SK-N-SH (cell line): Measurements from ENCODE around the gene COL8A1.

Experiments
- CTCF ChIP-seq: fragments of 200-600 bp; sonication (generic); IDR thresholded peaks from 2 replicates; pipeline ENCODE4 v1.6.1; 2017; ENCODE audit warnings: antibody characterized with exemption, mild to moderate bottlenecking, moderate library complexity
- EP300 ChIP-seq, 2 experiments: IDR thresholded peaks; 2 replicates each; pipeline versions ENCODE4 v1.4.0 to v1.6.1; 2012; ENCODE audit warnings: borderline replicate concordance in 1 of 2, low read depth in 1 of 2, low read length in 1 of 2
- FOSL2 ChIP-seq: IDR thresholded peaks from 2 replicates; pipeline ENCODE4 v1.4.0; 2012; ENCODE audit warnings: low read depth, mild to moderate bottlenecking, moderate library complexity, borderline replicate concordance
- JUND ChIP-seq: IDR thresholded peaks from 2 replicates; pipeline ENCODE4 v1.4.0; 2012
- MAX ChIP-seq: IDR thresholded peaks from 2 replicates; pipeline ENCODE4 v1.4.0; 2012; ENCODE audit warnings: low read depth
- NFIC ChIP-seq: IDR thresholded peaks from 2 replicates; pipeline ENCODE4 v1.4.0; 2012; ENCODE audit warnings: borderline replicate concordance
- POLR2AphosphoS5 ChIP-seq: IDR thresholded peaks from 2 replicates; pipeline ENCODE4 v1.6.1; 2012; ENCODE audit warnings: low read depth, low read length
- RCOR1 ChIP-seq: fragments of 150-350 bp; IDR thresholded peaks from 2 replicates; pipeline ENCODE4 v1.6.1; 2017; ENCODE audit warnings: antibody characterized with exemption, low read length
- YY1 ChIP-seq: IDR thresholded peaks from 2 replicates; pipeline ENCODE4 v1.4.0; 2012; ENCODE audit warnings: low read depth, mild to moderate bottlenecking

GRCh38 chr3:99697250-99697649 lies 58.9 kb downstream of the COL8A1 start:
- TF ChIP-seq NFIC (no peak), EP300 (IDR thresholded peaks at IDR 0.05; ENCODE audit: borderline replicate concordance in 1 of 2, low read depth in 1 of 2, low read length in 1 of 2) (no peak), POLR2AphosphoS5 (no peak), CTCF (no peak), RCOR1 (no peak), FOSL2 (no peak), YY1 (no peak), JUND (no peak), MAX (no peak)
